ENCODE data around the gene ESYT2. TPM values are rescaled to one million over a fixed set of nuclear protein-coding genes. Genes with fewer than 3 reads are reported as not detected.

The ESYT2 gene
- total RNA-seq, 1 experiment from 2014 or later = 39.0 TPM

DNA sequence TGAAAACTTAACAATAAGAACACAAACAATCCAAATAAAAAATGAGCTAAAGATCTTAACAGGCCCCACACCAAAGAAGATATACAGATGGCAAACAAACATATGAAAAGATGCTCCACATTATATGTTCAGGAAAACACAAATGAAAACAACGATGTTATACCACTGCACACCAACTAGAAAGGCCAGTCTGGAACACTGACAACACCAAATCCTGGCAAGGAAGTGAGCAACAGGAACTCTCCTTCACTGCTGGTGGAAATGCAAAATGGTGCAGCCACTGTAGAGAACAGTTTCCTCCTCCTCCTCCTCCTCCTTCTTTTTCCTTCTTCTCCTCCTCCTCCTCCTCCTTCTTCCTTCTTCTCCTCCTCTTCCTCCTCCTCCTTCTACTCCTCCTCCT, 112.5 kb downstream of the ESYT2 start:
- no peak overlapping the region for H3K18ac ChIP-seq (ENCODE audit: insufficient read length, low read depth, low read length)
- H2BK12ac ChIP-seq (ENCODE audit: insufficient read length, low read depth, low read length) = no peak overlapping the region
- no peak overlapping the region for H2AFZ ChIP-seq (ENCODE audit: low read length)
- Mint-ChIP-seq H3K4me3 (no peak overlapping the region), H3K36me3 (ENCODE audit: insufficient read depth in 1 of 3, low read depth in 3 of 3) (no peaks in the 10 kb centered on the region), H3K9me3 (peaks cover 0 to 3% of the 10 kb centered on the region in 2 experiments; a peak in 2 of 5 replicates), H3K4me1 (no peaks in the 10 kb centered on the region), H3K27me3 (ENCODE audit: low read depth) (peaks cover 19% of the 10 kb centered on the region), H3K27ac (no peak overlapping the region)
- H3K27me3 ChIP-seq (ENCODE audit: insufficient read depth, low read length) = no peaks in the 10 kb centered on the region
- no peak overlapping the region for H2BK15ac ChIP-seq (ENCODE audit: low read depth, low read length)
- H2BK120ac ChIP-seq (ENCODE audit: low read depth, low read length, poor library complexity, severe bottlenecking) = no peak overlapping the region
- H3K4me2 ChIP-seq (ENCODE audit: insufficient read depth, insufficient read length, low read length) = no peak overlapping the region
- H4K5ac ChIP-seq (ENCODE audit: insufficient read length, low read depth, low read length) = no peak overlapping the region
- no peak overlapping the region for H3K9ac ChIP-seq (ENCODE audit: extremely low read depth, insufficient read length, low read length)
- DNase-seq = no peak
- no peak overlapping the region for H3K4ac ChIP-seq (ENCODE audit: low read depth, low read length)
- no peaks in the 10 kb centered on the region for H3K4me1 ChIP-seq (ENCODE audit: insufficient read depth, low read length)
- H3K27ac ChIP-seq (ENCODE audit: insufficient read length, low read depth, low read length) = no peak overlapping the region
- TF ChIP-seq, protein P1, sequence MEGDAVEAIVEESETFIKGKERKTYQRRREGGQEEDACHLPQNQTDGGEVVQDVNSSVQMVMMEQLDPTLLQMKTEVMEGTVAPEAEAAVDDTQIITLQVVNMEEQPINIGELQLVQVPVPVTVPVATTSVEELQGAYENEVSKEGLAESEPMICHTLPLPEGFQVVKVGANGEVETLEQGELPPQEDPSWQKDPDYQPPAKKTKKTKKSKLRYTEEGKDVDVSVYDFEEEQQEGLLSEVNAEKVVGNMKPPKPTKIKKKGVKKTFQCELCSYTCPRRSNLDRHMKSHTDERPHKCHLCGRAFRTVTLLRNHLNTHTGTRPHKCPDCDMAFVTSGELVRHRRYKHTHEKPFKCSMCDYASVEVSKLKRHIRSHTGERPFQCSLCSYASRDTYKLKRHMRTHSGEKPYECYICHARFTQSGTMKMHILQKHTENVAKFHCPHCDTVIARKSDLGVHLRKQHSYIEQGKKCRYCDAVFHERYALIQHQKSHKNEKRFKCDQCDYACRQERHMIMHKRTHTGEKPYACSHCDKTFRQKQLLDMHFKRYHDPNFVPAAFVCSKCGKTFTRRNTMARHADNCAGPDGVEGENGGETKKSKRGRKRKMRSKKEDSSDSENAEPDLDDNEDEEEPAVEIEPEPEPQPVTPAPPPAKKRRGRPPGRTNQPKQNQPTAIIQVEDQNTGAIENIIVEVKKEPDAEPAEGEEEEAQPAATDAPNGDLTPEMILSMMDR (conservative IDR thresholded peaks at IDR 0.05) = no peak
- H3K23me2 ChIP-seq (ENCODE audit: insufficient read length, low read depth, low read length, poor library complexity, severe bottlenecking) = no peaks in the 10 kb centered on the region
- H3K79me2 ChIP-seq (ENCODE audit: insufficient read depth, low read length) = no peaks in the 10 kb centered on the region
- H3K9me3 ChIP-seq (ENCODE audit: control insufficient read depth, low read depth, low read length) = no peaks in the 10 kb centered on the region
- no peak overlapping the region for H2BK5ac ChIP-seq (ENCODE audit: insufficient read length, low read length)
- no peak overlapping the region for H2AK5ac ChIP-seq (ENCODE audit: insufficient read length, low read length)
- H3T11ph ChIP-seq (ENCODE audit: low read length) = no peak overlapping the region
- no peak overlapping the region for H3K14ac ChIP-seq (ENCODE audit: insufficient read depth, low read length)
- no peak overlapping the region for H4K91ac ChIP-seq (ENCODE audit: insufficient read length, low read depth, low read length)
- no peaks in the 10 kb centered on the region for H3K79me1 ChIP-seq (ENCODE audit: insufficient read depth, low read depth, low read length, poor library complexity, severe bottlenecking)
- H4K8ac ChIP-seq (replicated peaks; ENCODE audit: insufficient read length, low read depth, low read length) = no peak overlapping the region
- H3K23ac ChIP-seq (ENCODE audit: insufficient read length, low read depth, low read length) = no peak overlapping the region
- no peak overlapping the region for H3K56ac ChIP-seq (ENCODE audit: insufficient read length, low read depth, low read length)
- H2BK20ac ChIP-seq (ENCODE audit: low read depth, low read length, poor library complexity, severe bottlenecking) = no peak overlapping the region
- no peaks in the 10 kb centered on the region for H4K20me1 ChIP-seq (ENCODE audit: control insufficient read depth, insufficient read depth, insufficient read length)
- no CpG with 5 or more reads among the region's 1 CpG for WGBS (ENCODE audit: extremely low coverage, insufficient read length, low lambda C conversion rate)
